ENCODE measurements around the gene TMC2.
A peak's percentile ranks its signal among the peaks of the same experiment; 100 is the strongest.
"Not testable (repeated sequence)": the region's sequence is repeated elsewhere in the genome, so short reads cannot be mapped to it uniquely, and the experiment has no call there.

The TMC2 gene

DNA sequence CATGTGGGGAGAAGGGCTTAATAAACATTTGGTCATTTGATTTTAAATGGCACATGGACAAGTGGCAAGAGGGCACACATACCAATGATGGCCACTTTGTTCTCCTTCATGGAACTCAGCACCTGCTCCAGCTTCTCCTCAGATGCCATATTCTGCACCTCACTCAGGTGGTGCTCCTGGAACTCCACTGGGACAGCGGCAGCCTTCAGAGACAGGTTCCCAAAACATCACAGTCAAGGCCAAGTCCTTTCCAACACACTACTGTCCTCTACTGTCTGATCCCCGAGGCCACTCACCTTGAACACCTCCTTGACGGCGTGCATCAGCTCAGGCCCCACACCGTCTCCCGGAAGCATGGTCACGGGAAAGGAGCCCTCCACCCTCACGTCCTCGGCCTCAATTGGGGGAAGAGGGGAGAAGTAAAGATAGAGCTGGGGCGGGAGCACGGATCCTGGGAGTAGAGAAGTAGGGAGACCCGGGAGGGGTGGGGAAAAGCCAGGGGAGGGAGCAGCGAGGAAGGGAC, 127.1 kb downstream of the TMC2 start:
- H3K4me3 ChIP-seq (ENCODE audit: low read length): peak overlapping the region; percentile 99
- no peak for DNase-seq (ENCODE audit: low read depth)
- TF ChIP-seq, protein P1, sequence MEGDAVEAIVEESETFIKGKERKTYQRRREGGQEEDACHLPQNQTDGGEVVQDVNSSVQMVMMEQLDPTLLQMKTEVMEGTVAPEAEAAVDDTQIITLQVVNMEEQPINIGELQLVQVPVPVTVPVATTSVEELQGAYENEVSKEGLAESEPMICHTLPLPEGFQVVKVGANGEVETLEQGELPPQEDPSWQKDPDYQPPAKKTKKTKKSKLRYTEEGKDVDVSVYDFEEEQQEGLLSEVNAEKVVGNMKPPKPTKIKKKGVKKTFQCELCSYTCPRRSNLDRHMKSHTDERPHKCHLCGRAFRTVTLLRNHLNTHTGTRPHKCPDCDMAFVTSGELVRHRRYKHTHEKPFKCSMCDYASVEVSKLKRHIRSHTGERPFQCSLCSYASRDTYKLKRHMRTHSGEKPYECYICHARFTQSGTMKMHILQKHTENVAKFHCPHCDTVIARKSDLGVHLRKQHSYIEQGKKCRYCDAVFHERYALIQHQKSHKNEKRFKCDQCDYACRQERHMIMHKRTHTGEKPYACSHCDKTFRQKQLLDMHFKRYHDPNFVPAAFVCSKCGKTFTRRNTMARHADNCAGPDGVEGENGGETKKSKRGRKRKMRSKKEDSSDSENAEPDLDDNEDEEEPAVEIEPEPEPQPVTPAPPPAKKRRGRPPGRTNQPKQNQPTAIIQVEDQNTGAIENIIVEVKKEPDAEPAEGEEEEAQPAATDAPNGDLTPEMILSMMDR (IDR thresholded peaks at IDR 0.05; ENCODE audit: insufficient read depth, low read depth, low read length, missing control alignments): no peak

DNA sequence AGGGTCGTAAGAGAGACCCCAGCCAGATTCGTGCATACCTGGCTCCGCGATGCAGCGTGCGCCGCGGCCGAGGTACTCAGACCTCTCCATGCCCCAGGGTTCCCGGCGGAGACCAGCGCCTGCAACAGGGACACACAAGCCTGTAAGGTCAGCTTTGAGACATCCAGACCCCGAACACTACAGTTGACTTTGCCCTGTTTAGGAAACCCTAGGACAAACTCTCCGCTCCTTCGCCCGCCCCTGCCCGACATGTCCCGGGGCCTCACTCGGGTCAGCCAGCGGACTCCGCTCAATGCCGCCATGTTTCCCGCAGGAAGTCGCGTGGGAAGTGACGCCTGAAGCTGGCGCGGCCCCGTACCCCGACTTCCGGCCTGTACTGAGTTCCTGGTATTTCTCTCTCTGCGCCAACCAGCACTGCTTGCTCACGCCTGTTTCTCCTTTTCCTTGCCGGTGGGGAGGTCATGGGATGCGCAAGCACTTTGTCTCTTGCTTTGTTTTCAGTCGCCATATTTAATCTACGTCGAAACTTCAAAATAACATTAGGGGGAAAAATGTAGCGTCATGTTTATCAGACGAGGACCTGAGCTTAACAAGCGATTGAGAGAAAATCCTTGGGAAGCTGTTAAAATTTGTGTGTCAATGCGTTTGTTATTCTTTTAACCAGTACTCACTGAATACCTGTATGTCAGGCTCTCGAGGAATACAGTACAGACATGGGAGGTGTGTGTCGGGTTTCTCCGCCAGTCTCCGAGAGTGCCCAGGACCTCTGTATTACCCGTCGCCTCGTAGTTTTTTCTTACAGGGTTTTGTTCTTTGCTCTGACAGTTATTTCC, 127.7 kb downstream of the TMC2 start, which contains the start of gene IDH3B:
TSS of gene IDH3B (minus strand) at position 330 of the 833 bp plus-strand sequence. CDS start at position 302, 28 bp downstream.
- H3K4me3 ChIP-seq (ENCODE audit: low read length): peak within 1 kb of the TSS; percentile 99
- peak; percentile 95 for DNase-seq (ENCODE audit: low read depth)
- TF ChIP-seq, protein P1 (IDR thresholded peaks at IDR 0.05; ENCODE audit: insufficient read depth, low read depth, low read length, missing control alignments): no peak

DNA sequence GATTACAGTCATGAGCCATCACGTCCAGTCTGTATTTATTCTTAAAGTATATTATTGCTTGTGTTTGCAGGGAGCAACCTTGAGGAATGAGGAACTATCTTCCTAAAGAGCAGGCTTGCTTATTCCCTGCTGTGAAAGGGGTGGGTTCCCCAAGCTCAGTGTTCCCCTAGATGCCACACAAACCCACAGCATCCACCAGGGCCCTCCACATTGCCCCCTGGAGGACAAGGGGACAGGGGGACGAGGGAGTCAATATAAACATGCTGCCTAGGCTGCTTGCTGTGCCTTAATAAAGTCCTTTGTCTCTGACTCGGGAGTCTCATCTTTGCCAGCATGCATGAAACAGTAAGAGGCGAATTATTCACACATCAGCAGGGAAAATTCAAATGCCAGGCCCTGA, 135.6 kb downstream of the TMC2 start:
- TF ChIP-seq, protein P1 (IDR thresholded peaks at IDR 0.05; ENCODE audit: insufficient read depth, low read depth, low read length, missing control alignments): peak; percentile 20
- H3K4me3 ChIP-seq (ENCODE audit: low read length): no peak overlapping the region
- DNase-seq (ENCODE audit: low read depth): no peak

DNA sequence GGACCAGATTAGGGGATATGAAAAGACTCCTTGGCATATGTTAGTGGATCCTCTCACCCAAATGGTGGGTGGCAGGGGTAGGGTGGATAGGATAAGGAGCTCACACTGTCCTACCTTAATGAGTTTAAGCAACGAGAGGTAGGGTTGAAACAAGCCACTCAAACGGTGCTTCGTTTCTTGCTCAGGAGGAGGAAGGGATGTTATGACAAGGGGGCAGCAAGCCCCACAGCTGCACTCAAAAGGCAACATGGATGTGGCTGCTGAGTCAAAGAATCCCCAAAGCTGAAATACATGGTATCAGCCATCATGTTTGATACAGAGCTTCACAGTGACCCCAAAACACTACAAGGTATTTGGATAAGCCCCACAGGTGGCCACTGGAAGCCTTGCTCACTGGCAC, 136.1 kb downstream of the TMC2 start:
- TF ChIP-seq, protein P1 (IDR thresholded peaks at IDR 0.05; ENCODE audit: insufficient read depth, low read depth, low read length, missing control alignments): no peak

DNA sequence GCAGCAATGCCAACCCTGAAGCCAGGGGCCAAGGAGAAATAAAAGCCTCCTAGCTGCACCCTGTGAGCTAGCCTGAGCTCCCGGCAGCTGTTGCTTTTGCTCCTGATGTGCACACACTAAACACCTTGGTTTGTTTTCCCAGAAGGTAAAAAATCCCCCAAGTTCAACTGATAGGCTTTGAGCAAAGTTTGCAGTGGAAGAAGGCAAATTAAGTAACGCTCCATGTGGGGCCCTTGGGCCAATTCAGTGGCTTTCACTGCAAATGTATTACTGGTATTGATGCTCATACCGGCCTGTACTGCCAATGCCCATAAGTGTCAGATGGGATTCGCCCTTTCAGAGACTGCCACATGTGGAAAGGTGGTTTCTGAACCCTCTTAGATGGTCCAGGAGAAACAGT, 137.1 kb downstream of the TMC2 start:
- H3K4me3 ChIP-seq (ENCODE audit: low read length): no peak overlapping the region
- TF ChIP-seq, protein P1 (IDR thresholded peaks at IDR 0.05; ENCODE audit: insufficient read depth, low read depth, low read length, missing control alignments): no peak
- no peak for DNase-seq (ENCODE audit: low read depth)

More for the DNA sequence above, 136.1 kb downstream of the TMC2 start:
- no peak for DNase-seq (ENCODE audit: low read depth)
- no peak overlapping the region for H3K4me3 ChIP-seq (ENCODE audit: low read length)

DNA sequence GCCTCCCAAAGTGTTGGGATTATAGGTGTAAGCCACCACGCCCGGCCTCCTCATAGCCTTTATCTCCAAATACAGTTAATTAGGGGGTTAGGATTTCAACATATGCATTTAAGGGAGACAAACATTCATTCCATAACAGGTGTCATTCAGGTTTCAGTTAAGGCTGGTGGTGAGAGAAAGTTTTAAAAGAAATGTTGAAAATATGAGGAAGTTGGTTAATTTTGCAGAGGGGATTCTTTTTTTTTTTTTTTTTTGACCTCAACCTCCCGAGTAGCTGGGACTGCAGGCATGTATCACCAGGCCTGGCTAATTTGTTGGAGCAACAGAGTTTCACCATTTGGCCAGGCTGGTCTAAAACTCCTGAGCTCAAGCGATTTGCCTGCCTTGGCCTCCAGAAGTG, 143.7 kb downstream of the TMC2 start:
- DNase-seq (ENCODE audit: low read depth): no peak
- no peak overlapping the region for H3K4me3 ChIP-seq (ENCODE audit: low read length)
- TF ChIP-seq, protein P1 (IDR thresholded peaks at IDR 0.05; ENCODE audit: insufficient read depth, low read depth, low read length, missing control alignments): no peak

DNA sequence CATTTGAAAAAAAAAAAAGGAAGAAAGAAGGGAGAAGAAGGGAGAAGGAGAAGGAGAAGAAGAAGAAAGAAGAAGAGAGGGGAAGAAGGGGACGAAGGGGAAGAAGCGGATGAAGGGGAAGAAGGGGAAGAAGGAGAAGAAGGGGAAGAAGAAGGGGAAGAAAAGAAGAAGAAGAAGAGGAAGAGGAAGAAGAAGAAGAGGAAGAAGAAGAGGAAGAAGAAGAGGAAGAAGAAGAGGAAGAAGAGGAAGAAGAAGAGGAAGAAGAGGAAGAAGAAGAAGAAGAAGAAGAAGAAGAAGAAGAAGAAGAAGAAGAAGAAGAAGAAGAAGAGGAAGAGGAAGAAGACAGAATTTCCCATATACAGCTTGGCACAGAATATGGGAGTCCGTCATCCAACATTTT, 145.7 kb downstream of the TMC2 start:
- not testable (repeated sequence) for H3K4me3 ChIP-seq (ENCODE audit: low read length); DNase-seq (ENCODE audit: low read depth)

DNA sequence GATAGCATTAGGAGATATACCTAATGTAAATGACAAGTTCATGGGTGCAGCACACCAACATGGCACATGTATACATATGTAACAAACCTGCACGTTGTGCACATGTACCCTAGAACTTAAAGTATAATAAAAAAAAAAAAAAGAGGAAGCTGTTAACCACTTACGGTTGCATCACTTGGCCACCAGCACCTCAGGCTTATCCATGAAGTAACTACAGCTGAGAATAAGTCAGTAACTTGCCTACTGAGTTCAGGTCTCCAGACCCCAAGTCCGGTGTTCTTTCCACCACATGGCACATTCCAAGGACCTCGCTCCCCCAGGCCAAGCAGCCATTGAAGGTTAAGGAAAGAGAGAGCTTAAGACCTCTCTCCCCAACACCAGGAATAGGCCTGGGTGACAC, 148.4 kb downstream of the TMC2 start:
- DNase-seq (ENCODE audit: low read depth); H3K4me3 ChIP-seq (ENCODE audit: low read length): not testable (repeated sequence)

All from epithelial cell of esophagus (primary cell).